ENCODE measurements around the gene TRIO. TPM values are rescaled to one million over a fixed set of nuclear protein-coding genes. Genes with fewer than 3 reads are reported as not detected.
A peak's percentile ranks its signal among the peaks of the same experiment; 100 is the strongest.

Gene TRIO
- total RNA-seq, 1 experiment from 2014 or later: 99.8 TPM

DNA sequence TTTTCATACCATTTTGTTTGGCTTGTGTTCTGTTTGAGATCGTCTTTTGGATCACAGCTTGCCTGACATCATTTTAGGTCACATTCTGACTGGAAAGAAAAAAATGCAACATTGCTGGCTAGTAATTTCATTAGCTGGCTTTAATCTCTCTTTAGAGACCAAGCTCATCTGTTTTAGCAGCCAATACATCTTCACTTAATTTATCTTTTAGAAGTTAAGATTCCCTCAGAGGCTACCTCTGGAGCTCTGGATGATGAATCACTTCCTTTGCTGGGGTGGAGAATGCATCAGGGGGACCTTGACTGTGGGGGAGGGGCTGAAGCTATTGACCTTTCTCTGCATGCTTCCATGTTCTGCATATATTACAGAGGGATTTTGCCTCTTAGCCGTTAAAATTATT lies 256.9 kb downstream of the TRIO start:
- intact Hi-C loops (cut with micrococcal nuclease; ENCODE audit: unreplicated experiment): no loop called here
- no peaks in the 10 kb centered on the region for H3K9me3 ChIP-seq (ENCODE audit: low read depth, low read length, poor library complexity, severe bottlenecking)
- ChIA-PET POLR2A (ENCODE audit: low non-redundant PET) (interaction anchor here (0.6 to 0.7 kb wide), 2 partner anchors 336 to 521 kb away, joined by 3 to 4 read pairs; no protein-coding TSS in a partner anchor), CTCF (interaction anchor here (2.2 kb wide), 1 partner anchor 248 kb away, joined by 13 read pairs; no protein-coding TSS in a partner anchor)
- peak; percentile 83 for DNase-seq (ENCODE audit: low spot score)
- H3K36me3 ChIP-seq (ENCODE audit: insufficient read depth, low read length, poor library complexity, severe bottlenecking): peaks cover 7% of the 10 kb centered on the region
- H3K4me1 ChIP-seq (ENCODE audit: insufficient read depth, low read length, poor library complexity, severe bottlenecking): peaks cover 42% of the 10 kb centered on the region
- H3K27ac ChIP-seq (ENCODE audit: low read depth, low read length, poor library complexity, severe bottlenecking): no peak overlapping the region
- no peaks in the 10 kb centered on the region for H3K27me3 ChIP-seq (replicated peaks; ENCODE audit: insufficient read depth, low read depth, low read length, poor library complexity)
- no peak for TF ChIP-seq EZH2 (IDR thresholded peaks at IDR 0.05; ENCODE audit: borderline replicate concordance, low read depth, low read length, poor library complexity, severe bottlenecking)
- TF ChIP-seq, protein P1, sequence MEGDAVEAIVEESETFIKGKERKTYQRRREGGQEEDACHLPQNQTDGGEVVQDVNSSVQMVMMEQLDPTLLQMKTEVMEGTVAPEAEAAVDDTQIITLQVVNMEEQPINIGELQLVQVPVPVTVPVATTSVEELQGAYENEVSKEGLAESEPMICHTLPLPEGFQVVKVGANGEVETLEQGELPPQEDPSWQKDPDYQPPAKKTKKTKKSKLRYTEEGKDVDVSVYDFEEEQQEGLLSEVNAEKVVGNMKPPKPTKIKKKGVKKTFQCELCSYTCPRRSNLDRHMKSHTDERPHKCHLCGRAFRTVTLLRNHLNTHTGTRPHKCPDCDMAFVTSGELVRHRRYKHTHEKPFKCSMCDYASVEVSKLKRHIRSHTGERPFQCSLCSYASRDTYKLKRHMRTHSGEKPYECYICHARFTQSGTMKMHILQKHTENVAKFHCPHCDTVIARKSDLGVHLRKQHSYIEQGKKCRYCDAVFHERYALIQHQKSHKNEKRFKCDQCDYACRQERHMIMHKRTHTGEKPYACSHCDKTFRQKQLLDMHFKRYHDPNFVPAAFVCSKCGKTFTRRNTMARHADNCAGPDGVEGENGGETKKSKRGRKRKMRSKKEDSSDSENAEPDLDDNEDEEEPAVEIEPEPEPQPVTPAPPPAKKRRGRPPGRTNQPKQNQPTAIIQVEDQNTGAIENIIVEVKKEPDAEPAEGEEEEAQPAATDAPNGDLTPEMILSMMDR (conservative IDR thresholded peaks at IDR 0.05; ENCODE audit: low read depth, low read length): no peak
- no peak overlapping the region for H3K4me3 ChIP-seq (ENCODE audit: low read depth, low read length, poor library complexity, severe bottlenecking)
- no TSS peak for BruUV-seq (replicated peaks)

DNA sequence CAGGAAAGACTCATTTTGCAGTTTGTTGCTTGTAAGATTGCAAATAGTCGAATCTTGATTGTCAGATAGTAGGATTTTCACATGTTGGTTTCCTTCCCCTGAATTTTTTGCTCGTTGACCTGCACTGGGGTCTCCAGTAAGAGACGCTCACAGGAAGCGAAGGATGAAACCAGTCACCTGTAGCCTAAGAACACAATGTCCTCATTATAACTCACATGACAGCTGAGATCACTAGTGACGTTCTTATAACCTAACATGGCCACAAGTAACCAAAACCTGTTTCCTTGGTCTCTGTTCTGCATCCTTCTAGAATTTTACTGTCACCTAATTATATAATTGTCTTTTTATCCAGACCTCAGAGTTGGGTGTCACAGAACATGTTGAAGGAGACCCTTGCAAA lies 257.5 kb downstream of the TRIO start:
- no TSS peak for BruUV-seq (replicated peaks)

DNA sequence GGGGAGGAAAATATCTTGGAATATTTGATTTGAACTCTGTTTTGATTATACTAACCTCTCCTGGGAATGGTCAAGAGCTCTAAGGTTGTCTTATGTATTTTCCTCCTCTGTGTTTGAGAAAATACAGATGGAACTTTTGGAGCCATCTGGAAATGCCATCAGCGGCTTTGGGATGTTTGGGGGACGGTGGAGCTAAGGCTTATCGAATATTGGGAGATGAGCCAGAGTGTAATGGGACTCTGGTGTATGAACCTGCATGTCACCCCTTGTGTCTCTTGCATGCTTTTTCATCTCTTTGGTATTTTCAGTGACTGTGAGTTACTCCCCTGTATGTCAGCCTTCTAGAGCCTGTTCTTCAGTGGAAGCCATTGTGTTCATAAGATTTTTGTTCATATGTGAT lies 258.5 kb downstream of the TRIO start:
- Histone ChIP-seq H3K9me3 (ENCODE audit: low read depth, low read length, poor library complexity, severe bottlenecking) (no peaks in the 10 kb centered on the region), H3K27me3 (replicated peaks; ENCODE audit: insufficient read depth, low read depth, low read length, poor library complexity) (no peaks in the 10 kb centered on the region), H3K4me3 (ENCODE audit: low read depth, low read length, poor library complexity, severe bottlenecking) (no peak overlapping the region), H3K4me1 (ENCODE audit: insufficient read depth, low read length, poor library complexity, severe bottlenecking) (peaks cover 30% of the 10 kb centered on the region), H3K36me3 (ENCODE audit: insufficient read depth, low read length, poor library complexity, severe bottlenecking) (peaks cover 14% of the 10 kb centered on the region), H3K27ac (ENCODE audit: low read depth, low read length, poor library complexity, severe bottlenecking) (no peak overlapping the region)
- ChIA-PET CTCF (interaction anchor here (2.2 kb wide), 1 partner anchor 247 kb away, joined by 13 read pairs; no protein-coding TSS in a partner anchor), POLR2A (ENCODE audit: low non-redundant PET) (no interaction called here)
- no TSS peak for BruUV-seq (replicated peaks)
- intact Hi-C loops (cut with micrococcal nuclease; ENCODE audit: unreplicated experiment): no loop called here
- TF ChIP-seq, protein P1 (conservative IDR thresholded peaks at IDR 0.05; ENCODE audit: low read depth, low read length): no peak
- no peak for TF ChIP-seq EZH2 (IDR thresholded peaks at IDR 0.05; ENCODE audit: borderline replicate concordance, low read depth, low read length, poor library complexity, severe bottlenecking)
- no peak for DNase-seq (ENCODE audit: low spot score)

More for the DNA sequence above, 257.5 kb downstream of the TRIO start:
- CTCF ChIA-PET: interaction anchor here (2.2 kb wide), 1 partner anchor 248 kb away, joined by 13 read pairs; no protein-coding TSS in a partner anchor
- H3K9me3 ChIP-seq (ENCODE audit: low read depth, low read length, poor library complexity, severe bottlenecking): no peaks in the 10 kb centered on the region
- H3K27me3 ChIP-seq (replicated peaks; ENCODE audit: insufficient read depth, low read depth, low read length, poor library complexity): no peaks in the 10 kb centered on the region
- H3K4me3 ChIP-seq (ENCODE audit: low read depth, low read length, poor library complexity, severe bottlenecking): no peak overlapping the region
- H3K36me3 ChIP-seq (ENCODE audit: insufficient read depth, low read length, poor library complexity, severe bottlenecking): peaks cover 7% of the 10 kb centered on the region
- POLR2A ChIA-PET (ENCODE audit: low non-redundant PET): no interaction called here
- intact Hi-C loops (cut with micrococcal nuclease; ENCODE audit: unreplicated experiment): no loop called here
- DNase-seq (ENCODE audit: low spot score): no peak
- no peak for TF ChIP-seq EZH2 (IDR thresholded peaks at IDR 0.05; ENCODE audit: borderline replicate concordance, low read depth, low read length, poor library complexity, severe bottlenecking)
- TF ChIP-seq, protein P1 (conservative IDR thresholded peaks at IDR 0.05; ENCODE audit: low read depth, low read length): no peak
- peaks cover 38% of the 10 kb centered on the region for H3K4me1 ChIP-seq (ENCODE audit: insufficient read depth, low read length, poor library complexity, severe bottlenecking)
- no peak overlapping the region for H3K27ac ChIP-seq (ENCODE audit: low read depth, low read length, poor library complexity, severe bottlenecking)

Data from A673 (cell line).